Dendritic cell treated with granulocyte-macrophage colony-stimulating factor and Interleukin-4, amounts not matched to agents 40 ng/mL and 50 ng/mL, for 4 days (primary cell): Measurements from ENCODE around the gene ITPRID2.

ENCODE experiments used
- H3K27ac Mint-ChIP-seq: one replicate; pipeline ENCODE4 v1.8.0; 2022; ENCODE audit warnings: mild to moderate bottlenecking, mixed read lengths
- H3K27me3 Mint-ChIP-seq: one replicate; pipeline ENCODE4 v1.8.0; 2022; ENCODE audit warnings: mild to moderate bottlenecking, mixed read lengths
- H3K36me3 Mint-ChIP-seq: one replicate; pipeline ENCODE4 v1.8.0; 2022; ENCODE audit warnings: low read depth, mixed read lengths
- H3K4me1 Mint-ChIP-seq: one replicate; pipeline ENCODE4 v1.8.0; 2022; ENCODE audit warnings: low read depth, mixed read lengths
- H3K4me3 Mint-ChIP-seq: one replicate; pipeline ENCODE4 v1.8.0; 2022; ENCODE audit warnings: mild to moderate bottlenecking, moderate library complexity, mixed read lengths
- H3K9me3 Mint-ChIP-seq: one replicate; pipeline ENCODE4 v1.8.0; 2022; ENCODE audit warnings: mixed read lengths
- intact Hi-C: fragments of 100-400 bp; cut with micrococcal nuclease; formaldehyde crosslinking; loops from one replicate; pipeline ENCODE4 v1.15.0; 2022

ITPRID2 gene

GRCh38 chr2:181891258-181891965, at the start of gene ITPRID2:
ITPRID2 (plus strand) TSS chr2:181891730; CDS start chr2:181892067, 337 bp downstream.
- Mint-ChIP-seq H3K9me3 (no peaks in the 10 kb centered on the region), H3K4me1 (peaks cover 19% of the 10 kb centered on the region), H3K36me3 (peaks cover 15% of the 10 kb centered on the region), H3K27me3 (no peaks in the 10 kb centered on the region), H3K4me3 (peak within 1 kb of the TSS; percentile 99), H3K27ac (peak within 1 kb of the TSS; percentile 99)
- intact Hi-C loops = loop anchor here (10.0 kb wide), 1 partner anchor 907 kb away; the partner anchor contains the start of gene UBE2E3

DNA sequence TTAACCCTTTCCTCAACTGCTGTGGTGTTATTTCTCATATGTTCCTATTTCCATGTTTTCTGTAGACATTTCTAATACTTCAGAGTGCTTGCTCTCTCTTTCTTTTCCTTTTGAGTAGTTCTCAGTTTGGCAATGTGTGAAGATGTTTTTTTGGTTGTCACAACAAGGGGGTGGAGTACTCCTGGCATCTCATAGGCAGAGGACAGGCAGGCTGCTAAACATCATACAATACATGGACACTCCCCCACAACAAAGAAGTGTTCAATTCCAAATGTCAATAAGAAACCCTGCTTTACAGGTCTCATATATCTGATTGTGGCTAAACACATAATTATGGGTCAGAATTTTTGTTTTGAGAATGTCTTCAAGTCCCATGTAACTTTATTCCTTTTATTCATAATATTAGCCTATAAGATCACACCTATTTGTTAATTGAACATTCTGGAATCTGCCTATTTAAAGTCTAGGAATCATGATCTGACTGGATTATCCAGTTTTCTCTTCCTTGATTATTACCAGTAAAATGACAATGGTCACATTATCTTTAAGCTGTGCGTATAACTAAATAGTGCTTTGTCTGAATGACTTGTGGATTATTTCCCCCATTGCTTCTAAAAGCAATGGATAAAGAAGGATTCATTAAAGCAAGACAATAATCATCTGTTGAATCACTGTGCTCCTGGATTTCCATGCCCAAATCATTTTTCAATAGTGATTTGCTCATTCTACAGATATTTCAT, 46.8 kb upstream of the ITPRID2 start:
- no peaks in the 10 kb centered on the region for H3K9me3 Mint-ChIP-seq
- intact Hi-C loops = no loop called here
- no peak overlapping the region for H3K27ac Mint-ChIP-seq
- H3K4me1 Mint-ChIP-seq = no peaks in the 10 kb centered on the region
- H3K27me3 Mint-ChIP-seq = no peaks in the 10 kb centered on the region
- no peak overlapping the region for H3K4me3 Mint-ChIP-seq
- no peaks in the 10 kb centered on the region for H3K36me3 Mint-ChIP-seq

- intact Hi-C loops = no loop called here
- no peak overlapping the region for H3K4me3 Mint-ChIP-seq
- H3K27me3 Mint-ChIP-seq = no peaks in the 10 kb centered on the region
- no peaks in the 10 kb centered on the region for H3K36me3 Mint-ChIP-seq
- H3K27ac Mint-ChIP-seq = no peak overlapping the region
- H3K9me3 Mint-ChIP-seq = no peaks in the 10 kb centered on the region
- peaks cover 8% of the 10 kb centered on the region for H3K4me1 Mint-ChIP-seq
These were observed 44.9 kb upstream of the ITPRID2 start for GRCh38 chr2:181846399-181847197.

GRCh38 chr2:181847198-181847556, 44.4 kb upstream of the ITPRID2 start:
- H3K4me3 Mint-ChIP-seq = no peak overlapping the region
- no peak overlapping the region for H3K27ac Mint-ChIP-seq
- no peaks in the 10 kb centered on the region for H3K36me3 Mint-ChIP-seq
- H3K4me1 Mint-ChIP-seq = peaks cover 8% of the 10 kb centered on the region
- H3K27me3 Mint-ChIP-seq = no peaks in the 10 kb centered on the region
- intact Hi-C loops = no loop called here
- H3K9me3 Mint-ChIP-seq = no peaks in the 10 kb centered on the region

- Mint-ChIP-seq H3K36me3 (no peaks in the 10 kb centered on the region), H3K27me3 (no peaks in the 10 kb centered on the region), H3K9me3 (no peaks in the 10 kb centered on the region), H3K27ac (no peak overlapping the region), H3K4me1 (peaks cover 8% of the 10 kb centered on the region), H3K4me3 (no peak overlapping the region)
- intact Hi-C loops = loop anchor here (2.0 kb wide), 1 partner anchor 45 kb away; no protein-coding TSS in a partner anchor
These were observed 43.8 kb upstream of the ITPRID2 start for GRCh38 chr2:181847702-181848101.

DNA sequence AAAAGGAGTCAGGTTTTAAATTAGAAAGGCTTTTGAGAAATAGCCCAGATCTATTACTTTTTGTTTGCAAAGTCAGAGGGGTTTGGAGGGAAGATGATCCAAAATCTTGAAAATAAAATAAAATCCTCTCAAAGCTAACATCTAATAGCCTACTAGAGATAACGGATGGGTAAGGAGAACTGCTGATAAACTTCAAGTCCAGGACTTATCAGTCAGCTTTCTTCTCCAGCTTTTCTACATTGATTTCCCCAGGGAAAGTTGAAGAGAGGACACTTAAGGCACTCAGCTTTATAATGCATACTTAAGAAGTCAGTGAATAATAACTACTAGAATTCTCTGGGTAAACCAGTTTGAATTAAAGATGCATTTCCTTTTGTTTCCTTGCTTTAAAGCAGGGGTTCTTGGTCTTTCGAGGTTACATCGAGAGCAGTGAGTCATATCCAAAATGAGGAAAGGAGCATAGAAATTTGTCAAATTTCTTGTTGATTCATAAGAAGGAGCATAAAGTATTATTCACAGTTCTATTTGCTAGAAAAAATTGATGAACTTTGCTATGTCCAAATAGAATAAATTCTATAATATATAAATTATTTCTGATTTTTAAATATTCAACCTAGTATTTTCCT, 43.2 kb upstream of the ITPRID2 start:
- no peaks in the 10 kb centered on the region for H3K27me3 Mint-ChIP-seq
- H3K36me3 Mint-ChIP-seq = no peaks in the 10 kb centered on the region
- H3K4me1 Mint-ChIP-seq = peaks cover 8% of the 10 kb centered on the region
- no peak overlapping the region for H3K4me3 Mint-ChIP-seq
- intact Hi-C loops = loop anchor here (2.0 kb wide), 1 partner anchor 44 kb away; no protein-coding TSS in a partner anchor
- no peak overlapping the region for H3K27ac Mint-ChIP-seq
- no peaks in the 10 kb centered on the region for H3K9me3 Mint-ChIP-seq

DNA sequence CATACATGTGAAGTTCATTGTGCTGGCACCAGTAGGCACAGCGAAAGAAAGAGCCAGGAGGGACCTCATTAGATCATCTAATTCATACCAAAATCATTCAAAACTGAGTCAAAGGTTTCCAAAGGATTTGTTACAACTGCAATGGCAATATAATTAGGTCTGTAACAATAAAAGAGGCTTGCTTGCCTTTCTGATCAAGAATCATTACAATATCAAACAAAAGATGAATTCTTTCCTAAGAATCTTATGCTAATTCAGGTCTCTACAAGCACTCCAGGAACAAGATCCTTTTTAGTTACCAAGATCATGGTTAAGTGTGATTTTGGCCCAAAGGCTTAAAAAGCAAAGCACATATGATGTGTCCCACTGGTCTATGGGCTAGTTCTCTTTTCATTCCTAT, 41.9 kb upstream of the ITPRID2 start:
- Mint-ChIP-seq H3K4me3 (no peak overlapping the region), H3K27me3 (no peaks in the 10 kb centered on the region), H3K9me3 (no peaks in the 10 kb centered on the region), H3K27ac (no peak overlapping the region), H3K36me3 (no peaks in the 10 kb centered on the region), H3K4me1 (peaks cover 8% of the 10 kb centered on the region)
- intact Hi-C loops = loop anchor here (2.0 kb wide), 1 partner anchor 43 kb away; no protein-coding TSS in a partner anchor

DNA sequence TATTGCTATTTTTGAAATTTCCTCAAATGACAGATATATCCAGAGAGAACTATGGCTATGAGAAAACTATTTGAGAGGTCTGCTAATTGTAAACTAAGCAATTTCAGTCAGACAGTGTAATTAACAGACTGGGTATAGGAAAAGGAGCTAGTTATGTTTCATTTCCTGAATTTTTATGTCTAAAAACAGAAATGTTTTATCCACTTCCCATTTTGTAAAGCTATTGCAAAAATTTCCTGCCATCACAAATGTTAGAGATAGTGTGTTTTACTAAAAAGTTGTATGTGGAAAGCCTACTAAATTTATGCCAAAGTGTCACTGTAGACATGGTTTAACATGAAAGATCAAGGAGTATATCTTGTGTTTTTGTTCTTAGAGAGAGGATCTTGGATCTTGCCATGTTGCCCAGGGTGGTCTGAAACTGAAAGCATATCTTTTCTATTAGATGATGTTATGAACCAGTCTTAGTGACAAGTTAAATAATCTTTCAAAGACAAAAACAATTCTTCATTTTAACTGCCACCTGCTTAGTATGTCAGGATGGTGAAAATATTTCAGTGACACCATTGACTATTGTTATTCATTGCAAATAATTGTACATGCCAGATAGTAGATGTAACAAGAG, 40.5 kb upstream of the ITPRID2 start:
- H3K9me3 Mint-ChIP-seq = no peaks in the 10 kb centered on the region
- H3K4me1 Mint-ChIP-seq = peaks cover 8% of the 10 kb centered on the region
- no peaks in the 10 kb centered on the region for H3K36me3 Mint-ChIP-seq
- H3K27me3 Mint-ChIP-seq = no peaks in the 10 kb centered on the region
- H3K27ac Mint-ChIP-seq = peak overlapping the region; percentile 67
- intact Hi-C loops = no loop called here
- H3K4me3 Mint-ChIP-seq = peak overlapping the region; percentile 13

GRCh38 chr2:181851726-181852125, 39.8 kb upstream of the ITPRID2 start:
- H3K4me3 Mint-ChIP-seq = no peak overlapping the region
- H3K4me1 Mint-ChIP-seq = peaks cover 8% of the 10 kb centered on the region
- intact Hi-C loops = no loop called here
- H3K36me3 Mint-ChIP-seq = no peaks in the 10 kb centered on the region
- no peaks in the 10 kb centered on the region for H3K9me3 Mint-ChIP-seq
- H3K27ac Mint-ChIP-seq = no peak overlapping the region
- H3K27me3 Mint-ChIP-seq = no peaks in the 10 kb centered on the region

DNA sequence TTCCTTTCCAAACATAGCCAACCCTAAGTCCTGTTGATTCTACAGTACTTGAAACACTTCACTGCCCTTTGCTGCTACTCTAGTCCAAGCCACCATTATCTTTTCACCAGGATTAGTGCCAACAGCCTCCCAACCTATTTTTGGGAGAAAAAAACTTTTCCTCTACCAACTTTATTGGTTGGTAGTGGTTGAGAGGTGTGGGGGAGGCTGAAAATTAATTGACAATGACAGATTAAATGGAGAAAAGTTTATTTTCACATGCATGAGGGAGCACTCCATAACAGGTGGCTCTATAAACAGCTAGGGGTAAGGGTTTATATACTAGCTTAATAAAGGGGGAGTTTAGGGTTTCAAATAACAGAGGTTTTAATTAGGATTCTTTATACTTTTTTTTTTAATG, 37.8 kb upstream of the ITPRID2 start:
- intact Hi-C loops = no loop called here
- Mint-ChIP-seq H3K27ac (no peak overlapping the region), H3K27me3 (no peaks in the 10 kb centered on the region), H3K9me3 (no peaks in the 10 kb centered on the region), H3K36me3 (no peaks in the 10 kb centered on the region), H3K4me3 (no peak overlapping the region), H3K4me1 (peaks cover 8% of the 10 kb centered on the region)

DNA sequence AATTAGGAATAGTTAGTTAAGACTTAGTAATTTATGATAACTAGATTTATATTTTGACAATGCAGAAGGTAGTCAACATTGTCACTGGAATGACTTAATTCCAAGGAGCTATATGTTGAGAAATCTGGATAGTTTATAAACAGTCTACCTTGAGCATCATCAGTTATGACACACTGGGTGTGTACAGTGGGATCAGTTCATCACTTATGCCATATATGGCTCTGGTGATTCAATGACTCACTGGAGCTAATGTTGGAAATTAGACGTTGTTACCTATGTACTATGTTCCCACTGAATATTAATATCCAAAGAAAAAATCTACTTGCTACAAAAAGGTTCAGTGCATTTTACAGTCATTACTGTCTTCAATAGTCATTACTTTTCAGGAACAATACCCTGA, 34.0 kb upstream of the ITPRID2 start:
- Mint-ChIP-seq H3K4me1 (no peaks in the 10 kb centered on the region), H3K27ac (no peak overlapping the region), H3K9me3 (no peaks in the 10 kb centered on the region), H3K36me3 (no peaks in the 10 kb centered on the region), H3K27me3 (no peaks in the 10 kb centered on the region), H3K4me3 (no peak overlapping the region)
- intact Hi-C loops = no loop called here

DNA sequence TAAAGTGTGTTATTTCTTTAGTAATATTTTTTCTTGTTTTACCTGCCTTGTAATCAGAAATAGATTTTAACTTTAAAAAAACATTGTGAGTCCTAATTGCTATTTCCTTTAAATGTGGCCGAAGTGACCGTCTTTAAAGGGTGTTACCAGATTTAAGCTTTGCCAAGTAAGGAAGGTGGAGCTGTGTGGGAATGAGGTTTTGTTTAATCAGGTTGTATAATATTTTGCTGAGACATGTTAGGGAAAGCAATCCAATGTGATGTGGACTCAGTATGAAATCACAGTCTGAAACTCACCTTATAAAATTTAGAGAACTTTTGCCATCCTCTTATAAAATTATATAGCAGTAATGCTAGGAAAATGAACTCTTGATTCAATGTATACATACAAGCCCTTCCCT, 32.9 kb upstream of the ITPRID2 start:
- intact Hi-C loops = no loop called here
- peaks cover 6% of the 10 kb centered on the region for H3K4me1 Mint-ChIP-seq
- no peak overlapping the region for H3K4me3 Mint-ChIP-seq
- no peak overlapping the region for H3K27ac Mint-ChIP-seq
- H3K27me3 Mint-ChIP-seq = no peaks in the 10 kb centered on the region
- no peaks in the 10 kb centered on the region for H3K36me3 Mint-ChIP-seq
- H3K9me3 Mint-ChIP-seq = no peaks in the 10 kb centered on the region

GRCh38 chr2:181859123-181859522, 32.4 kb upstream of the ITPRID2 start:
- intact Hi-C loops = no loop called here

More at GRCh38 chr2:181859123-181859522, 32.4 kb upstream of the ITPRID2 start:
- H3K27ac Mint-ChIP-seq = no peak overlapping the region
- no peaks in the 10 kb centered on the region for H3K9me3 Mint-ChIP-seq
- H3K4me3 Mint-ChIP-seq = no peak overlapping the region
- H3K36me3 Mint-ChIP-seq = no peaks in the 10 kb centered on the region
- no peaks in the 10 kb centered on the region for H3K27me3 Mint-ChIP-seq
- H3K4me1 Mint-ChIP-seq = peaks cover 6% of the 10 kb centered on the region
